Measurements from ENCODE around the gene RNF126.

DNA sequence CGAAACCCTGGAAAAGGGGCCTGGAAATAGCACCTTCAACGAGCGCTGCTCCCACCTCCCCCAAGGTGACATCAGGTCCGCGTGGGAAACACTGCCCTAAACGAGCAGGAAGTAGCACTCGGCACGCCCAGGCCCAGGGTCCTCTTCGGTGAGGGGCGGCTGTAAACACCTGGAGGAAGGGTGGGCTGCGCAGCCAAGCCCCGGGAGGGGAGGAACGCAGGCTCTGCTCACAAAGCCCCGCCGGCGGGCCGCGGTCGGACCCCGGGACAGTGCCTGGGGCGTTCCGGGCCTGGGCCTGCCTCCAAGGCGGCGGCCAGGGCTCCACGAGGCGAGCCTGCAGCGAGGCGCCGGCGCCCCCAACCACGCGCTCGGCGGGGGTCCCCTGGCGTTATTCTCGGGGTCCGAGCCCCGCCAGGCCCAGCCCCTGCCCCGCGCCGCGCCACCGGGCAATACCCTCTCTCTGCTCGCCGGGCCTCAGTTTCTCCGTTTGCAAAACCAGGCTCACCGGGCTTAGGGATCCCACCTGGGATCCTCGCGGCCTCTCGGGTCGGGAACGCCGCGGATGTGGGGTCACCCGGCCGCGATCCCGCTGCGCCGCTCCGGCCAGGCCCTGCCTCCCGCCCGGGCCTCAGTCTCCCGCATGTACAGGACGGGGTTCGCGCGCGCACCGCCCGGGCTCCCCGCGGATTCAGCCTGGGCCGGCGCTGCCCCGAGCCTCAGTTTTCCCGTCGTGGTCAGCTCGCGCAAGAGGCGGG, 630 bp downstream of the RNF126 start:
- TF ChIP-seq, protein P1, sequence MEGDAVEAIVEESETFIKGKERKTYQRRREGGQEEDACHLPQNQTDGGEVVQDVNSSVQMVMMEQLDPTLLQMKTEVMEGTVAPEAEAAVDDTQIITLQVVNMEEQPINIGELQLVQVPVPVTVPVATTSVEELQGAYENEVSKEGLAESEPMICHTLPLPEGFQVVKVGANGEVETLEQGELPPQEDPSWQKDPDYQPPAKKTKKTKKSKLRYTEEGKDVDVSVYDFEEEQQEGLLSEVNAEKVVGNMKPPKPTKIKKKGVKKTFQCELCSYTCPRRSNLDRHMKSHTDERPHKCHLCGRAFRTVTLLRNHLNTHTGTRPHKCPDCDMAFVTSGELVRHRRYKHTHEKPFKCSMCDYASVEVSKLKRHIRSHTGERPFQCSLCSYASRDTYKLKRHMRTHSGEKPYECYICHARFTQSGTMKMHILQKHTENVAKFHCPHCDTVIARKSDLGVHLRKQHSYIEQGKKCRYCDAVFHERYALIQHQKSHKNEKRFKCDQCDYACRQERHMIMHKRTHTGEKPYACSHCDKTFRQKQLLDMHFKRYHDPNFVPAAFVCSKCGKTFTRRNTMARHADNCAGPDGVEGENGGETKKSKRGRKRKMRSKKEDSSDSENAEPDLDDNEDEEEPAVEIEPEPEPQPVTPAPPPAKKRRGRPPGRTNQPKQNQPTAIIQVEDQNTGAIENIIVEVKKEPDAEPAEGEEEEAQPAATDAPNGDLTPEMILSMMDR (IDR thresholded peaks at IDR 0.05 in 4 of 5, conservative IDR thresholded peaks at IDR 0.05 in 1 of 5), result no peak
- TF ChIP-seq POLR2A (IDR thresholded peaks at IDR 0.05), result peak in 1 of 2 donors; percentile 15
